ENCODE measurements around the gene ZNF385D. TPM values are rescaled to one million over a fixed set of nuclear protein-coding genes. Genes with fewer than 3 reads are reported as not detected.
A peak's percentile ranks its signal among the peaks of the same experiment; 100 is the strongest.

ZNF385D gene
- total and polyA plus RNA-seq, 4 donors = 12.1 to 118 (median 61.1) TPM

DNA sequence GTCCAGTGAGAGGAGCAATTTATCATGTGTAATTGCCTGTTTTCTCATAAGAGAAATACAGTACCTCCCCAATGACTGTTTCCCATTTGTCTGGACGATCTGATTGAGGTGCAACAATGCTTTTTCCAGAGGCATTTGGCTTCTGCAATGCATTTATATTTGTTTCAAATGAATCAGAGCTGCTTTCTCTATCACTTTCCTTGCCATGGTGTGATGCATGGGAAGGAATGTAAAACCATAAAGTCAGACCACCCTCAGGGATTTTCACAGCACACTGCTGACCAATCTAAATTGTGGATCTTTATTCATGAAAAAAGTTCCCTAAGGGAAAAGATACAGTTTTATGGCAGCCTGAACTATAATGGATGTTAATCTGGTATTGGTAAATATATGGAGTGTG lies 333.0 kb downstream of the ZNF385D start:
- no peak overlapping the region for H3K27ac ChIP-seq (ENCODE audit: low read depth in 1 of 2, low read length in 2 of 2)
- no peak overlapping the region for H3K4me3 ChIP-seq (ENCODE audit: low read length in 2 of 2)
- no peaks in the 10 kb centered on the region for H3K9me3 ChIP-seq (ENCODE audit: control insufficient read depth, low read length)
- intact Hi-C loops (cut with DNase I) = no loop called here
- H3K36me3 ChIP-seq (ENCODE audit: control insufficient read depth in 1 of 2, insufficient read depth in 2 of 2, low read length in 1 of 2) = peaks cover 0 to 2% of the 10 kb centered on the region in 2 donors
- 74% methylated on average over 1 of the region's 1 CpG for WGBS, 2 donors
- ATAC-seq (ENCODE audit: low FRiP score) (no peak), DNase-seq (no peak)
- no peaks in the 10 kb centered on the region for H3K27me3 ChIP-seq (ENCODE audit: control insufficient read depth in 1 of 2, insufficient read depth in 2 of 2, low read length in 1 of 2)
- no peaks in the 10 kb centered on the region for H3K4me1 ChIP-seq (ENCODE audit: control insufficient read depth in 1 of 2, insufficient read depth in 2 of 2, low read length in 2 of 2)

- DNase-seq (no peak), ATAC-seq (ENCODE audit: low FRiP score) (no peak)
- Histone ChIP-seq H3K4me3 (ENCODE audit: low read length in 2 of 2) (no peak overlapping the region), H3K27ac (ENCODE audit: low read depth in 1 of 2, low read length in 2 of 2) (no peak overlapping the region), H3K36me3 (ENCODE audit: control insufficient read depth in 1 of 2, insufficient read depth in 2 of 2, low read length in 1 of 2) (no peaks in the 10 kb centered on the region), H3K27me3 (ENCODE audit: control insufficient read depth in 1 of 2, insufficient read depth in 2 of 2, low read length in 1 of 2) (no peaks in the 10 kb centered on the region), H3K4me1 (ENCODE audit: control insufficient read depth in 1 of 2, insufficient read depth in 2 of 2, low read length in 2 of 2) (peaks cover 0 to 1% of the 10 kb centered on the region in 2 donors), H3K9me3 (ENCODE audit: control insufficient read depth, low read length) (no peaks in the 10 kb centered on the region)
- intact Hi-C loops (cut with DNase I) = no loop called here
- WGBS, 2 donors = 42 to 58% methylated on average over 4 of the region's 4 CpGs
These were observed 336.5 kb downstream of the ZNF385D start for GRCh38 chr3:21414506-21414905.

DNA sequence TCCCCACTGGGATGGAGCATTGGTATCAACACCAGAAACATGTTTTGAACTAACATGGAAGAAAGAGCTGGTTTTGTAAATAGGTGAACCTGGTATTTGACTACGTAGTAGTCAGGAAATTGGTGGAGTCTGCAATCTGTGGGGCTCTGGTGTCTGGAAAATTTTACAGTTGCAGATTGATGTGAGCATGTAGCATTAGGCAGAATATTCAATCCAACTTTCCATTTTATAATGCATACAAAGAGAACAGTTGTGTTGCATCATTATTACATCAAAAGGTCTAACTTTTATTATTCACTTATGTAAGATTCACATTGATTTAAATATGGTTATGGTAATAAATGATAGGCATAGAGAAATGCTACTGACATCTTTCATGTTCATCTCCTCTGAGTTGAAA lies 340.0 kb downstream of the ZNF385D start:
- Histone ChIP-seq H3K4me1 (ENCODE audit: control insufficient read depth in 1 of 2, insufficient read depth in 2 of 2, low read length in 2 of 2) (peaks cover 0 to 1% of the 10 kb centered on the region in 2 donors), H3K27me3 (ENCODE audit: control insufficient read depth in 1 of 2, insufficient read depth in 2 of 2, low read length in 1 of 2) (no peaks in the 10 kb centered on the region), H3K9me3 (ENCODE audit: control insufficient read depth, low read length) (no peaks in the 10 kb centered on the region), H3K27ac (ENCODE audit: low read depth in 1 of 2, low read length in 2 of 2) (no peak overlapping the region), H3K4me3 (ENCODE audit: low read length in 2 of 2) (no peak overlapping the region), H3K36me3 (ENCODE audit: control insufficient read depth in 1 of 2, insufficient read depth in 2 of 2, low read length in 1 of 2) (no peaks in the 10 kb centered on the region)
- DNase-seq = no peak
- intact Hi-C loops (cut with DNase I) = no loop called here
- no peak for ATAC-seq (ENCODE audit: low FRiP score)
- WGBS, 2 donors = 76 to 80% methylated on average over 1 of the region's 1 CpG

DNA sequence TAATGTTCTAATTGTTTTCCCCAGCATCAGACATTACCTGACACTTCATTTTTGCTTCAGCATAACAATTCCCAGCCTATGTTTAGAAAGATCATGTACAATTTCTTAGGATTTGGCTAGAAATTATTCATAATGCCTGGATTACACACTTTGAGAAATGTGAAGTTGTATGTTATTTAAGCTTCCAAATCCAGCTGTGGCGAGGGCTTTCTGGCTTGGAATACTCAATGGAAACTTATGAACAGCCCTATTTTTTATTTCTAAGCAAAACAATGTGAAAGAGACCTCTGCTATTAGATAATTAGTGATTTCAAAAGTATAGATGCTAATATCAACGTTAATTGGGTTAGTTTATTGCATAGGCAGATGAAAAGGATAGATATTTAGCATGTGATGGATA lies 341.6 kb downstream of the ZNF385D start:
- 30 to 34% methylated on average over 2 of the region's 2 CpGs for WGBS, 2 donors
- Histone ChIP-seq H3K4me3 (ENCODE audit: low read length in 2 of 2) (no peak overlapping the region), H3K27ac (ENCODE audit: low read depth in 1 of 2, low read length in 2 of 2) (no peak overlapping the region), H3K4me1 (ENCODE audit: control insufficient read depth in 1 of 2, insufficient read depth in 2 of 2, low read length in 2 of 2) (peaks cover 0 to 1% of the 10 kb centered on the region in 2 donors), H3K27me3 (ENCODE audit: control insufficient read depth in 1 of 2, insufficient read depth in 2 of 2, low read length in 1 of 2) (no peaks in the 10 kb centered on the region), H3K9me3 (ENCODE audit: control insufficient read depth, low read length) (no peaks in the 10 kb centered on the region), H3K36me3 (ENCODE audit: control insufficient read depth in 1 of 2, insufficient read depth in 2 of 2, low read length in 1 of 2) (no peaks in the 10 kb centered on the region)
- intact Hi-C loops (cut with DNase I) = no loop called here
- ATAC-seq (ENCODE audit: low FRiP score) = no peak
- DNase-seq = no peak

- no peak overlapping the region for H3K27ac ChIP-seq (ENCODE audit: low read depth in 1 of 2, low read length in 2 of 2)
- 0 to 5% methylated on average over 1 of the region's 1 CpG for WGBS, 2 donors
- DNase-seq = no peak
- peaks cover 0 to 1% of the 10 kb centered on the region in 2 donors for H3K4me1 ChIP-seq (ENCODE audit: control insufficient read depth in 1 of 2, insufficient read depth in 2 of 2, low read length in 2 of 2)
- H3K36me3 ChIP-seq (ENCODE audit: control insufficient read depth in 1 of 2, insufficient read depth in 2 of 2, low read length in 1 of 2) = no peaks in the 10 kb centered on the region
- intact Hi-C loops (cut with DNase I) = no loop called here
- no peaks in the 10 kb centered on the region for H3K9me3 ChIP-seq (ENCODE audit: control insufficient read depth, low read length)
- no peak overlapping the region for H3K4me3 ChIP-seq (ENCODE audit: low read length in 2 of 2)
- ATAC-seq (ENCODE audit: low FRiP score) = no peak
- no peaks in the 10 kb centered on the region for H3K27me3 ChIP-seq (ENCODE audit: control insufficient read depth in 1 of 2, insufficient read depth in 2 of 2, low read length in 1 of 2)
These were observed 343.3 kb downstream of the ZNF385D start for GRCh38 chr3:21407743-21408142.

- peak in 1 of 2 donors; percentile 72 for DNase-seq
- intact Hi-C loops (cut with DNase I) = no loop called here
These were observed 345.0 kb downstream of the ZNF385D start for GRCh38 chr3:21405671-21406667.

GRCh38 chr3:21398461-21398860 lies 352.5 kb downstream of the ZNF385D start:
- H3K27me3 ChIP-seq (ENCODE audit: control insufficient read depth in 1 of 2, insufficient read depth in 2 of 2, low read length in 1 of 2) = no peaks in the 10 kb centered on the region
- WGBS, 2 donors = 84 to 96% methylated on average over 4 of the region's 4 CpGs
- H3K36me3 ChIP-seq (ENCODE audit: control insufficient read depth in 1 of 2, insufficient read depth in 2 of 2, low read length in 1 of 2) = no peaks in the 10 kb centered on the region
- peaks cover 0 to 2% of the 10 kb centered on the region in 2 donors for H3K4me1 ChIP-seq (ENCODE audit: control insufficient read depth in 1 of 2, insufficient read depth in 2 of 2, low read length in 2 of 2)
- H3K27ac ChIP-seq (ENCODE audit: low read depth in 1 of 2, low read length in 2 of 2) = no peak overlapping the region
- no peaks in the 10 kb centered on the region for H3K9me3 ChIP-seq (ENCODE audit: control insufficient read depth, low read length)
- H3K4me3 ChIP-seq (ENCODE audit: low read length in 2 of 2) = no peak overlapping the region
- no peak for ATAC-seq (ENCODE audit: low FRiP score)
- intact Hi-C loops (cut with DNase I) = no loop called here
- DNase-seq = no peak

More at GRCh38 chr3:21405671-21406667, 345.0 kb downstream of the ZNF385D start:
- Histone ChIP-seq H3K4me1 (ENCODE audit: control insufficient read depth in 1 of 2, insufficient read depth in 2 of 2, low read length in 2 of 2) (peaks cover 0 to 1% of the 10 kb centered on the region in 2 donors), H3K27ac (ENCODE audit: low read depth in 1 of 2, low read length in 2 of 2) (no peak overlapping the region), H3K36me3 (ENCODE audit: control insufficient read depth in 1 of 2, insufficient read depth in 2 of 2, low read length in 1 of 2) (no peaks in the 10 kb centered on the region), H3K9me3 (ENCODE audit: control insufficient read depth, low read length) (no peaks in the 10 kb centered on the region), H3K4me3 (ENCODE audit: low read length in 2 of 2) (no peak overlapping the region), H3K27me3 (ENCODE audit: control insufficient read depth in 1 of 2, insufficient read depth in 2 of 2, low read length in 1 of 2) (no peaks in the 10 kb centered on the region)
- peak; percentile 38 for ATAC-seq (ENCODE audit: low FRiP score)
- WGBS, 2 donors = 90 to 93% methylated on average over 47 of the region's 47 CpGs

- peaks cover 0 to 3% of the 10 kb centered on the region in 2 donors for H3K4me1 ChIP-seq (ENCODE audit: control insufficient read depth in 1 of 2, insufficient read depth in 2 of 2, low read length in 2 of 2)
- no peaks in the 10 kb centered on the region for H3K27me3 ChIP-seq (ENCODE audit: control insufficient read depth in 1 of 2, insufficient read depth in 2 of 2, low read length in 1 of 2)
- H3K27ac ChIP-seq (ENCODE audit: low read depth in 1 of 2, low read length in 2 of 2) = peak overlapping the region in 1 of 2 donors; percentile 76
- no peak for DNase-seq
- no peak overlapping the region for H3K4me3 ChIP-seq (ENCODE audit: low read length in 2 of 2)
- no peak for ATAC-seq (ENCODE audit: low FRiP score)
- H3K36me3 ChIP-seq (ENCODE audit: control insufficient read depth in 1 of 2, insufficient read depth in 2 of 2, low read length in 1 of 2) = no peaks in the 10 kb centered on the region
- intact Hi-C loops (cut with DNase I) = no loop called here
- WGBS, 2 donors = 12 to 21% methylated on average over 4 of the region's 4 CpGs
- H3K9me3 ChIP-seq (ENCODE audit: control insufficient read depth, low read length) = no peaks in the 10 kb centered on the region
These were observed 357.2 kb downstream of the ZNF385D start for GRCh38 chr3:21393683-21394311.

Data from aorta (tissue), 5 donors.